Esophagus squamous epithelium (tissue), 4 donors: ENCODE measurements around the gene SRRM4.

Source experiments
- POLR2A ChIP-seq, 4 donors: fragments of 450-650 bp; IDR thresholded peaks; one replicate each; pipeline ENCODE4 v1.6.1; 2017; ENCODE audit warnings: antibody characterized with exemption in 4 of 4, mild to moderate bottlenecking in 4 of 4, moderate library complexity in 3 of 4
- TF ChIP-seq, protein P1 (sequence below), 6 experiments: fragments of 450-650 bp in 4 of 6; fragments of 200-600 bp in 2 of 6; sonication (generic) in 2 of 6; IDR thresholded peaks; one replicate each; pipeline ENCODE4 v1.5.1; 2016 to 2019; ENCODE audit warnings: antibody characterized with exemption in 6 of 6, mild to moderate bottlenecking in 4 of 6, moderate library complexity in 4 of 6

- TF ChIP-seq, protein P1, sequence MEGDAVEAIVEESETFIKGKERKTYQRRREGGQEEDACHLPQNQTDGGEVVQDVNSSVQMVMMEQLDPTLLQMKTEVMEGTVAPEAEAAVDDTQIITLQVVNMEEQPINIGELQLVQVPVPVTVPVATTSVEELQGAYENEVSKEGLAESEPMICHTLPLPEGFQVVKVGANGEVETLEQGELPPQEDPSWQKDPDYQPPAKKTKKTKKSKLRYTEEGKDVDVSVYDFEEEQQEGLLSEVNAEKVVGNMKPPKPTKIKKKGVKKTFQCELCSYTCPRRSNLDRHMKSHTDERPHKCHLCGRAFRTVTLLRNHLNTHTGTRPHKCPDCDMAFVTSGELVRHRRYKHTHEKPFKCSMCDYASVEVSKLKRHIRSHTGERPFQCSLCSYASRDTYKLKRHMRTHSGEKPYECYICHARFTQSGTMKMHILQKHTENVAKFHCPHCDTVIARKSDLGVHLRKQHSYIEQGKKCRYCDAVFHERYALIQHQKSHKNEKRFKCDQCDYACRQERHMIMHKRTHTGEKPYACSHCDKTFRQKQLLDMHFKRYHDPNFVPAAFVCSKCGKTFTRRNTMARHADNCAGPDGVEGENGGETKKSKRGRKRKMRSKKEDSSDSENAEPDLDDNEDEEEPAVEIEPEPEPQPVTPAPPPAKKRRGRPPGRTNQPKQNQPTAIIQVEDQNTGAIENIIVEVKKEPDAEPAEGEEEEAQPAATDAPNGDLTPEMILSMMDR (IDR thresholded peaks at IDR 0.05), result no peak
- TF ChIP-seq POLR2A (IDR thresholded peaks at IDR 0.05), result no peak
Measured at GRCh38 chr12:119008691-119009221, 27.4 kb downstream of the SRRM4 start.
